Inflammatory macrophage treated with lipopolysaccharide for 4 hours (primary cell): ENCODE measurements around the gene RNF215.

ENCODE experiments used
- DNase-seq: peaks from one replicate; pipeline ENCODE4 v3.0.0-alpha.2; 2020

RNF215 gene

GRCh38 chr22:30393885-30394284 lies 6.7 kb upstream of the RNF215 start:
- DNase-seq = no peak

- no peak for DNase-seq
Observed at GRCh38 chr22:30393322-30393680, 6.1 kb upstream of the RNF215 start.

DNA sequence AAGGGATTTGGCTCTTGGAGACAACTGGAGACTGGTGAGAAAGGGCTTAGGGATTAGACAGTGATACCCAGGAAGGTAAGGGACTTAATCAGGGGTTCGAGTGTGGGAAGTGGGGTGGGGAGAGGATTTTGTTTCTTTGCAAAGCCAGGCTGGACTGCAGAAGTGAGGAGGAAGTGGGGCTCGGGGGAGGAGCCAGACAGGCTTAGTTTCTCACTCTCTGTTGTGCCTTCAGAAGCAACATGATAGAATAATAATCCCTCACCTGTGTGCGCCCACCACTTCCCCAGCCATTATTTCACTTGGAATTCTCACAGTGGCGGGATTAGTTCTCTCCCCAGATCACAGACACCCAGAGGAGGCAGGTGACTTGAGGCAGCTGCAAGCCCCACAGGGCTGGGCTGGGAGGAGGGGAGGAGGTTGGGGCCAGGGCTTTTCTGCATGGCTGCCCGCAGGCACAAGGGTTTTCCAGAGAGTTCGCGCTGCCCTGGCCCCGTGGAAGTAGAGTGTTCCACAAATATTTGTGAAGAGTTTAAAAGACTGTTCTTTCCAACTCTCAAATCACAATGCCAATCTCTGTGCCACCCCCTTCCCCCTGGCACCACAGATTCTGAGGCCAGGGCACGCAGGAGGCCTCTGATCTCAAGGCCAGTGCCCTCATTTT lies 5.6 kb upstream of the RNF215 start:
- DNase-seq = no peak

- peak; percentile 78 for DNase-seq
Observed at GRCh38 chr22:30390974-30391691, 3.9 kb upstream of the RNF215 start.

DNA sequence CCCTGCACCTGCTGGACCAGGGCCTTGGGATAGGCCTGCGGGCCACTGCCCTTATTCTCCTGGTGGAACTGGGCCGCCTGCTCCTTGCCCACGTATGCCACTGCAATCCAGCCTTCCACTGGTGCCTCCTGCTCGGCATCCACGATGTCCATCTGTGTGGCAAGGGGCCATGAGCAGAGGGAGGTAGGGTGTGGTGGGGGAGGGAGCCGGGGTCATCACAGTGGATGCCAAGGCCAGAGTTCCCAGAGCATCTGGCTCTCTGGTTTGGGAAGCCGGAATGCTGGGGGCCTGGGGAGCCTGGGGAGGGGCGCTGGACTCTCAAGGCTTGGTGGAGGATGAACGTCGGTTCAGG lies 627 bp downstream of the RNF215 start:
- DNase-seq = no peak

DNA sequence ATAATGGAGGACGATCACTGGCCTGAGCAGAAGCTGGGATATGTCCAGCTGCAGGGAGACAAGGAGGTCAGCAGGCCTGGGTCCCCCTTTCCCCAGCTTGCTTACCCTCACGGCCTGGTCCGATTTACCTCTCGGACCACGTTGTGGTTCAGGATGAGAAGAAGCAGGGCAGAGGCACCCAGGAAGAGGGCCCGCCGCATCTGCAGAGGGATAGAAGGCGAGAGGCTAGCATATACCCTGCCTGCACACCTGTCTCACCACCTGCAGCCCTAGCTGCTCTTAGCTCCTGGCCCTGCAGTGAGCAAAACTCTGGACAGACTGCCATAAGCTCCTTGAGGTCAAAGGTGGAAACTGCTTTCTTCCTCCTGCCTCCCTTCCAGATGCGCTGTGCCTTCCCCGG lies 1.3 kb downstream of the RNF215 start:
- DNase-seq = no peak

GRCh38 chr22:30383061-30383460 lies 4.2 kb downstream of the RNF215 start:
- no peak for DNase-seq

DNA sequence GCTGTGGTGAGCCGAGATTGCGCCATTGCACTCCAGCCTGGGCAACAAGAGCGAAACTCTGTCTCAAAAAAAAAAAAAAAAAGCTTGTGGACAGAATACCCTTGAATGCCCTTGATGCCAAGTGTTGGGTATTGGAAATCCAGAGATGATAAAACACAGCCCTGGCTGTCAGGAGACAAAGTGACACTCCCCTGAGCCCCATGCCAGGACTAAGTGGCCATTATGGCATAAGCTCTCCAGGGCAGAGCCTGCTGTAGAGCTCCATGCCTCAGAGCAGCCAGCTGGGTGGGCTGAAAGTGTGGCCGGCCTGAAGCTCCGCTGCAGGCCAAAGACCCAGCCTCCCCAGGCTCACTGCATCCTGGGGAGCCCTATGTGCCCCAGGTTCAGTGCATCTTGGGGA lies 4.9 kb downstream of the RNF215 start:
- no peak for DNase-seq

GRCh38 chr22:30381264-30381663 lies 5.9 kb downstream of the RNF215 start:
- DNase-seq = no peak

GRCh38 chr22:30380011-30380410 lies 7.2 kb downstream of the RNF215 start:
- DNase-seq = no peak

DNA sequence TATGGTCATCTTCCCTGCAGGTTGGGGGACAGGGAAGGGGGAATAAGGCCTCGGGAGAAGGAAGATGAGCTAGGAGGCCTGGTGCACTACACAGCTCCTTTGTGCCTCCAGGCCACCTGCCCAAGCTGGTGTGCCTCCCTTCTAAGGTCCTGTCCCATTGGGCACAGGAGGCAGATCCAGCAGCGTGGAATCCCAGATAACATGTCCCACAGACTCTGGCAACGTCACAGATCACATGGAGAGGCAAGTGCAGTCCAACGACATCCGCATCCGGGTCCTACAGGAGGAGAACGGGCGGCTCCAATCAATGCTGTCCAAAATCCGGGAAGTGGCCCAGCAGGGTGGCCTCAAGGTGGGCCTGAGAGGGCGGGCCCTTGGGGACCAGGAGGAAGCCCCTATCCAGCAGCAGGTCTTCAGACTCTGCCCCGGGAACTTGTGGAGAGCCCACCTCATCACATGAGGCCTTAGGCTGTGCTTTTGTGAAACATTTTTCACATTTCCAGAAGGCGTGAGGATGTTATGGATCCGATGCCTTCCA lies 11.8 kb downstream of the RNF215 start:
- DNase-seq = no peak

DNA sequence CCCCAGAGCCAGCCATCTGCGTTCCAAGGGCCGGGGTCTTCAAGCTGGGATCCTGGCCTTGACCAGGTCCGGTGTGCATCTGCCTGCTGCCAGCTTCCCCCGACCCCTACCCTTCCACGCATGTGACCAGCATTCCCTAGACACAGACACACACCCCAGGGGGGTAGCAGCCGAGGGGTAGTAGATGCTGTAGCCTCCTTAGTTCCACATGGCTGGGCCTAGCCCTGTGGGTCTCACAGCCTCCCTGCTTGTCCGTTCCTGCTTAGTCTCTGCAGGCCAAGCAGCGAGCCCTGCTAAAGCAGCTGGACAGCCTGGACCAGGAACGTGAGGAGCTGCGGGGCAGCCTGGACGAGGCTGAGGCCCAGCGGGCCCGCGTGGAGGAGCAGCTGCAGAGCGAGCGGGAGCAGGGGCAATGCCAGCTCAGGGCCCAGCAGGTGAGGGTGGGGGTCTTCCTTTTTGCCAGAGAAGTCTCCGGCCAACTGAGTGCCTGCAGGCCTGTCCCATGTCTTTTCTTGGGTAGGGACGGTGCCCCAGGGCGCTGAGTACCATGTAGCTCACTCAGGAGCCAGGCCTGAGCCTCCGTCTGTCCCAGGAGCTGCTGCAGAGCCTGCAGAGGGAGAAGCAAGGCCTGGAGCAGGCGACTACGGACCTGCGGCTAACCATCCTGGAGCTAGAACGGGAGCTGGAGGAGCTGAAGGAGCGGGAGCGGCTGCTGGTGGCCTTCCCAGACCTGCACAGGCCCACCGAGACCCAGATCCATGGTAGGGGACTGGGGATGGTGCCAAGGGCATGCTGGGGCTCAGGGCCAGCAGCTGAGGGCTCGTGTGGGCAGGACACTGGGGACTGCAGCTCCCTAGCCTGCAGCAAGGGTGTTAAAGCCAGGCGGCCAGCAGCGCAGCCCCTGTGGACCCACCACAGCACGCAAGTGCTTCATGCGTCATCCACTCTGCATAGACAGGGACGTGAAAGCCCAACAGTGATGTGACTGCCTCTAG lies 13.6 kb downstream of the RNF215 start:
- no peak for DNase-seq

GRCh38 chr22:30372915-30373314 lies 14.3 kb downstream of the RNF215 start:
- peak; percentile 62 for DNase-seq

DNA sequence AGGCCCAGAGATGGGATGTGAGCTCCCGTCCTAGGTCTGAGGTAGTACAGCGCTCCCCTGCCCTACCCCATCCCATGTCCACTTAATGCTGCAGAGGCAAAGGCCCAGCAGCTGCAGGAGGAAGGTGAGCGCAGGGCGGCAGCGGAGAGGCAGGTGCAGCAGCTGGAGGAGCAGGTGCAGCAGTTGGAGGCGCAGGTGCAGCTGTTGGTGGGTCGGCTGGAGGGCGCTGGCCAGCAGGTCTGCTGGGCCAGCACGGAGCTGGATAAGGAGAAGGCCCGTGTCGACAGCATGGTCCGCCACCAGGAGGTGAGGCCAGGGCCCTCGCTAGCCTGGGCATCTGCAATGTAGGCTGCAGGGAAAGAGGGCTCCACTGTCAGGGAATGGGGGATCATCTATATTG lies 15.2 kb downstream of the RNF215 start:
- no peak for DNase-seq

DNA sequence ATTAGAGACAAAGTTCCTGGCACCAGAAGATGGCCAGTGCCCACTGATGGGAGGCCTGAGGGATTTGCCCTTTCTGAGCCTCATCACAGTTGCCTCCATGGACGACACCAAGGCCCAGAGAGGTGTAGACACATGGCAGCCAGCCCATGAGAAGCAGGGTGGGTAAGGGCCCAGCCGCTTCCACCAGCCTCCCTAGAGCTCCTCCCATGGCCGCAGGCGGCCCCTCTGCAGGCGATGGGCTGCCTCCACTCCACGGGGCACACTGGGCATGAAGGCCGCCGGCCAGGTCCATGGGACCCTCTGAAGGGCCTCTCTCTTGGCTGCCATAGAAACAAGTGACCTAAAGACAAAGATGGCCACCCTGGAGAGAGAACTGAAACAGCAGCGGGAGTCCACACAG lies 15.9 kb downstream of the RNF215 start:
- DNase-seq = no peak

- DNase-seq = no peak
Observed at GRCh38 chr22:30370641-30371230, 16.5 kb downstream of the RNF215 start.

DNA sequence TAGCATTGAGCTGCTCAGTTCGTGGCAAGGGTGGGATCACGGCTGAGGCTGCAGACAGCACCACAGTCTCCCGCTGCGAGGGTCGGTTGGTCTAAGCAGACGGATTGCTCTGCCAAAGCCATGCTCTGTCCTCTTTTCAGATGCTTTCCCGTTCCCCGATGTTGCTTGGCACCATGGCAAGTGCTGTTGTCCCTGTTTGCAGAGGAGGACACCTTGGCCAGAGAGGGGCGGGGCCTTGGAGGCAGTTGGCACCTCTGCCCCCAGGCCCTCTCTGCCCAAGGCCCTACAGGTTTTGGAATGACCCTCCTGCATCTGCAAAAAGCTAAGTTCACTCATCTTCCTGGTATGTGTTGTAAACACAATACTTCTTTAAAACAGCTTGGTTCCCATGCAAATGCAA lies 18.8 kb downstream of the RNF215 start:
- no peak for DNase-seq

DNA sequence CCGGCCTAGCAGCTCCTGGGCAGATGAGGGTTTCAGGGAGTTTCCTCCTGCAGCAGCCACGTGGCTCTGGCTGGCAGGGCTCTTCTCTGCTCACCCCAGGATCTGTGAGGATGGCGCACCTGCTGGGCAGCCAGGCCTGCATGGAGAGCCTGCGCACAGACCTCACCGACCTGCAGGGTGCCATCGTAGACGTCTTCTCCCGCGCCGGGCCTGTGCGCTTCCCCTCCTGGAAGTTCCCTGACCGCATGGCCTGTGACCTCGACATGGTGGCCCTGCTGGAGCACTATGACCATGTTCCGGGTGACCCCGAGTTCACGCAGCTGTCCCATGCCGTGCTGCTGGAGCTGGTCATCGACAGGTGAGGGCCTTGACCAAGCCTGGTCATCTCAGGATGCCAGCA lies 21.3 kb downstream of the RNF215 start:
- no peak for DNase-seq

- DNase-seq = no peak
Observed at GRCh38 chr22:30362651-30363281, 24.4 kb downstream of the RNF215 start.

DNA sequence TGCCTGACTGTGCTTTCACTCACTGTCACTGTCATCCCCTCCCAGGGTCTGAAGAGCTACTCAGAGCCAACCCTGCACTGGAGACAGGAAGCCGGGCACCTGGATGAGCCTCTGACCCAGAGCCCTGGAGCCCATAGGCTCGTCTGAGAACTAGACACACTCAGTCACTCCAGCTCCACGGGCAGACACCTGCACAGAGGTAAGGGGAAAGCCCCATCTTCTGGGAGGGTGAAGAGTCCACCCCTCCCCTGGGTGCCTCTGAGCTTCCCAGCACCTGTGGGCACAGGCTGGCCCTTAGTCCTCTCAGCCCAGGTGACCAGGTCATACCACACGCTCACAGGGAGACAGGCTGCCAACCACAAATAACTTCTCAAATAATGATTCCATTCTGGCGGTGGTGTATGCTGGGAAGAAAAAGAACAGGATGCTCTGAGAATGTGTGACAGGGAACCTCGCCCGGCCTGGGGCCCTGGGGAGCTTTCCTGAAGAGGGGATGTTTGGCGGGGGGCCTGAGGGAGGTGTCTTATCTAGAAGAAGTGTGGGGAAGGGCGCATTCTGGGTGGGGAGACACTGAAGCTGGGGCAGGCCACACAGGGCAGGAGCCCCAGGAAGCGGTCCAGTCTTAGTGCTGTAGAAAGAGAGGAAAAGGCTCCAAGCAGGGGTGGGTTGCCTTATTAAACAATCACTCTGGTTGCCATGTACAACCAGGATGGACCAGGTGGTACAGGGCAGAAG lies 25.1 kb downstream of the RNF215 start:
- DNase-seq = no peak

DNA sequence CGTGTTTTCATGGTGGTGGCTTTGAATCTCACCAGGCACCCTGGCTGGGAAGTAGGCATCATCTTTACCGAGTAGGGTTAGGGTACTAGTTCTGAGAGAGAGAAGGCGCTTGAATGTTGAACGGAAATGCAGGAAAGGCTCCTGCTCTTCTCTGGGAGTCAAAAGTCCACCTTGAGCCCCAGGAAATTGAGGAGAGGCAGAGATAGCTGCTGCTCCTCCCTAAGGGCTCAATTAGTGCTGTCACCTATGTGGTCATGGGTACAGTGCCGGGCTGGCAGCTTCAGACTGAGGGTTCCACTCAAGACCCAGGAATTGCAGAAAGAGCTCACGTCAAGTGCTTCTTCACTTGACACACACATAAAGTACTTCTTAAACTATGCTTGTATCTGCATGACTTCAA lies 28.7 kb downstream of the RNF215 start:
- no peak for DNase-seq

- no peak for DNase-seq
Observed at GRCh38 chr22:30357650-30358215, 29.5 kb downstream of the RNF215 start.
